ENCODE measurements around the gene ST6GALNAC4.

Gene ST6GALNAC4

DNA sequence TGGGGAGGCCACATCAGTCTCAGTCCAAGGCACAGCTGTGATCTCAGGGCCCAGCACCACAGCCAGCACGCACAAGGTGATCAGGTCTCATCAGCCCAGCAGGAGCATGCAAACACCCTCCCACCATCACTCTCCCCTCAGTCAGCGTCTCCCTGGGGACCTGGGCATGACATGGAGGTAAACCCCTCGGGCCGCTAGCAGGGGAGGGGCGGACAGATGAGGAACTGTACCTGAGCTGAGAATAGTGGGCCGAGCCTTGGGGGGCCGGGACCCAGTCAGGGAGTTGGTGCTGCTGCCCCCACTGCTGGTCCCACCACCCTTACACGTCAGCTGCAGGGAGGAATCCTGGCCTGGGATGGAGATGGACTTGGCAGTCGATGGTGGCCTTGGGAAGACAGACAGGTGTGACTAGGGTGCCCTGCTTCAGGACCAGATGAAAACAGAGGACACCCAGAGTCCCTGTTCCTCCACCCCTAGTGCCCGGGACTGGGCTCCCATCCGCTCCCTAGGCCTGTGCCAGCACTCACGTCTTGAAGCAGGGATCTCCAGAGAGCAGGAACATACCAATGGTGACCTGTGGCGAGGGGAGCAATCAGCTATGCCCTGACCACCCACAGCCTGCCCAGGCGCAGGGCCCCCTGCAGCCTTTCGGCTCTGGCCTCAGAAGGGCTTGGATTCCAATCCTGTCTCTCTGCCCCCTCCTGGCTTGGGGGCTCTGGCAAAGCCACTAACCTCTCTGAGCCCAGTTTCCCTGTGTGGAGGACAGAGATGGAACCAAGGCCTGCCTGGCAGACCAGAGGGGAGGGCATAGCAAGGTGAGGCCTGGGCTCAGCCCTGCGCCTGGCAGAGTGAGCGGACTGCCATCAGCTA lies 31.2 kb upstream of the ST6GALNAC4 start:
- DNase-seq (ENCODE audit: low read depth in 1 of 2, low spot score in 1 of 2), result no peak

DNA sequence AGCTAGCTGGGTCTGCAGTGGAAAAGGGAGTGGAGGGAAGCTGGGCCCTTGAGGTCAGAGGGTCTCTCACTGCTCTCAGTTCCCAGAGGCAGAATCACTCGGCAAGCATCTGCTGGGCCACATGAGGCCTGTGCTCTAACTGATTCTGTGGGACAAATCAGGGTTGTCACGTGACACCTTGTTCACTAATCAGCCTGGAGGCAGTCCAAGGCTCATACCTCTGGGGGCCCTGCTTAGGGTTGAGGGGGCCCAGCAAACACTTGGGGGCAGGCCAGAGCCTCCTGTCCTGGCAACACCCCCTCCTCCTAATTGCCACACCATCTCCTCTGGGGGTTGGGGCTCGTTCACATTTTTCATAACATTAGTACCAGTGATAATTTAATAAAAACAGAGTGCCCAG lies 29.9 kb upstream of the ST6GALNAC4 start:
- no peak for DNase-seq (ENCODE audit: low read depth in 1 of 2, low spot score in 1 of 2)

DNA sequence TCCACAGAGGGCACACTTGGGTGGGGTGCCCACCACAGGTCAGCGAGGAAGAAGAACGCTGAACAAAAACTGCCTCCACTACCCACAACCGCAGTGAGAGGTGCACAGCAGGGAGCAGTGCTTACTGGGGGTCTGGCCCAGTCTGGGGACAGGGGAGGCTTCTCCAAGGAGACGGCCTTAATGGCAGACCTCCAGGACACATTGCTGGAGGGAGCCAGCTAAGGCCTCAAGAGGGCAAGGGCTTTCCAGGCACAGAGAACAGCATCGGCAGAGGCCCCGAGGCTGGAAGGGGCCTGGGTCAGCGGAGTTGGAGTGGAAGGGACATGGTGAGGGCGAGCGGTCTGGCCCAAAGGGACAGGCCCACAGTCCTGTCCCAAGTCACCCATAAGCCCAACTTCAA lies 29.1 kb upstream of the ST6GALNAC4 start:
- no peak for DNase-seq (ENCODE audit: low read depth in 1 of 2, low spot score in 1 of 2)

DNA sequence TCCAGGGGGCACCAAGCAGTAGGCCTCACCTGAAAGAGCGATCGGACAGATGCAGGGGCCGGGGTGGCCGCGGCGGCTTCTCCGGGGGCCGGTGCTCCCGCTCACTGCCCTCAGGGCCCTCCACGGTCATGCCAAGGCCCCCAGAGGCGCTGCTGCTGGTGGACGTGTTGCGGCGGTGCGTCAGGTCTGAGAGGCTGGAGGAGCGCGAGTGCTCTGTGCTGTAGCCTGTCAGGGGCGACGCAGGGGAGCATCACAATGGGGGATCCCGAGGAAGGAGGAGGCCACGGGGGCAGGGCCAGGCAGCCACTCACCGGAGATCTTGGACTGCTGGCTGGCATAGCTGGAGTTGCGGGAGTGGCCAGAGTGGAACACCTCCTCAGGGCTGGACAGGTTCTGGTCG lies 28.5 kb upstream of the ST6GALNAC4 start:
- no peak for DNase-seq (ENCODE audit: low read depth in 1 of 2, low spot score in 1 of 2)

GRCh38 chr9:127944586-127945218 lies 27.9 kb upstream of the ST6GALNAC4 start:
- no peak for DNase-seq (ENCODE audit: low read depth in 1 of 2, low spot score in 1 of 2)

GRCh38 chr9:127943731-127944144 lies 26.9 kb upstream of the ST6GALNAC4 start:
- DNase-seq (ENCODE audit: low read depth in 1 of 2, low spot score in 1 of 2), result peak; percentile 46 to 70

DNA sequence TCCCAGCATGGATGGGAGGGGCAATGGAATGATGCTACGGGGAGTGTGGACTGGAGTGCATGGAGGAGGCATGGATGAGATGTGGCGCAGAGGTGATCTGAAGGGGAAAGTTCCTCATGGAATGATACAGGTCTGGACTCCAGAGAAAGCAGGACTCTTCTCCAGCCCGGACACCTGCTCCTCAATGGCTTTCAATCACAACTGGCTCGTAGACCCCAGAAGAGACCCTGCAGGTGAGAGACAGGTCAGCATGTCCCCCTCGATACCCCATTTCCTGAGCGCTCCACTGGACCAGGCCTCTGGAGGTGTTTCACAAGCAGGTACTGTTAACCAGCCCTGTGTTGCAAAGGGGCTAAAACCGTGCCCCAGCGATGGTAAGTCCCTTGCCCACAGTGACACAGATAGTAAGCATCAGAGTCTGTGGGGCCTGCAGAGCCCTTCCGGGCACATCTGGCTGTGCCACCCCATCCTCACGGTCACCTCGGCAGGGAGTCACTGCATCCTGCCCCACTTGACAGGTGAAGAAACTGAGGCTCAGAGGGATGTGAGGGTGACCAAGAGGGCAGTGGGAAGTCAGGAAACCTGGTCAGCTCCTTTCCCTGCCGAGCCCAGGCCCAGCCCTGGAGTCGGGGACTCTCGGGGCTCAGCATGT lies 26.3 kb upstream of the ST6GALNAC4 start:
- no peak for DNase-seq (ENCODE audit: low read depth in 1 of 2, low spot score in 1 of 2)

GRCh38 chr9:127942216-127943010 lies 25.6 kb upstream of the ST6GALNAC4 start:
- no peak for DNase-seq (ENCODE audit: low read depth in 1 of 2, low spot score in 1 of 2)

- DNase-seq (ENCODE audit: low read depth in 1 of 2, low spot score in 1 of 2), result no peak
Observed at GRCh38 chr9:127941961-127942215, 25.0 kb upstream of the ST6GALNAC4 start.

- DNase-seq (ENCODE audit: low read depth in 1 of 2, low spot score in 1 of 2), result no peak
Observed at GRCh38 chr9:127941062-127941960, 24.5 kb upstream of the ST6GALNAC4 start.

GRCh38 chr9:127940593-127940992 lies 23.8 kb upstream of the ST6GALNAC4 start:
- no peak for DNase-seq (ENCODE audit: low read depth in 1 of 2, low spot score in 1 of 2)

DNA sequence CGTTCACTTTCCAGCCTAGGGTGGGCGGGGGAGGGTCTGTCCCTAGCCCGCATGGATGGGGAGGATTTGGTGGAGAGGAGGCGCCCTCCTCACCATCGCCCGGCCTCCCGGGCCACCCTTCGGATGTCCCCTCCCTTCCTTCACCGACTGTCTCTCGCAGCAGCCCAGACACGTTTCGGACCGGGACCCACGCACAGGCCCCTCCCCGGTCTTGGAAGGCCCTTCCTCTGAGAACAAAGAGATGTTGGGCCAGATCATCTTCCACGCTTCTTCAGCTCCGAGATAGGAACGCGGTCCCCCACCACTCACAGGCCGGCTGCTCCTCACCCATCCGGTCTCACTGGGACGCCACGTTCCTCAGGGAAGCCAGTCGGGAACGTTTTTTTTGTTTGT lies 21.5 kb upstream of the ST6GALNAC4 start:
- no peak for DNase-seq (ENCODE audit: low read depth in 1 of 2, low spot score in 1 of 2)

DNA sequence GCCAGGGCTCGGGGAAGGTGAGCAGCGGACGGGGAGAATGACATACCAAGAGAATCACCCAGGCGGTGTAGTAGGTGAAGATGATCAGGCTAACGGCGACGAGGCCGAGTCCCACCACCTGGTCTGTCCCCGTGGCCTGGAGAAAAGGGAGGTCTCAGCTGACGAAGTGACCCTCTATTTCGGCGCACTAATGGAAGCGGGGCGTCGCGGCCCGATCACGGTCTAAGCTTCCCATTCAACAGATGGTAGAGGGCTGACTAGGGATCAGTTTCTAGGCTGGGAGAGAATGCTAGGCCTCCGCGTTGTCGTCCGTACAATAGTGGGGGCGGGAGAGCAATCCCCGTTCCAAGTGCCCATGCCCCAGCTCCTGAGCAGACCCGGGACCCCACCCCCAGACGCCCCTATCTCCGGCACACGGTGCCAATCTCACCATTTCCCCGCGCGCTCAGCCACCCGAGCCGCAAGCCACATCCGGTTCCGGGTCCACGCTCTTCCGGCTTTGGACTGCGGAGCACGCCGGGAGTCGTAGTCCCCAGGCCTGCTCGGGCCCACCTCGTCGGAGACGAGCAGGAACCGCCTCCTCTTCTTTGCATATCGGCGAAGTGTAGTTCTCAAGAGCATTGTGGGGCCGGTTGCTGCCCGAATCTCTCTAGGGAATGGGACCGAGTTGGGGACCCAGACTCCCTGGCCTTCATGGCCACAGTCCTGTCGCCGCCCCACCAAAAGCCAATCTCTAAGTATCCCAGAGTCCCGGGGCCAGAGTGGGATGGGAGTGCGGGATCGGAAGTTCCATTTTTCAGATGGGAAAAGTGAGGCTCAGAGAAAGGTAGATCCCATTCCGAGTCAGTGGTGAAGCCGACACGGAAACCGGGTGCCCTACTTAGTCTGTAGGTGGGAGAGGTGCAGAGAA lies 20.8 kb upstream of the ST6GALNAC4 start, which contains the start of gene DPM2:
Gene DPM2 (minus strand): TSS at position 467 of the 910 bp plus-strand sequence. CDS start 34 bp downstream, at position 433.
- DNase-seq (ENCODE audit: low read depth in 1 of 2, low spot score in 1 of 2), result peak; percentile 59 to 74

DNA sequence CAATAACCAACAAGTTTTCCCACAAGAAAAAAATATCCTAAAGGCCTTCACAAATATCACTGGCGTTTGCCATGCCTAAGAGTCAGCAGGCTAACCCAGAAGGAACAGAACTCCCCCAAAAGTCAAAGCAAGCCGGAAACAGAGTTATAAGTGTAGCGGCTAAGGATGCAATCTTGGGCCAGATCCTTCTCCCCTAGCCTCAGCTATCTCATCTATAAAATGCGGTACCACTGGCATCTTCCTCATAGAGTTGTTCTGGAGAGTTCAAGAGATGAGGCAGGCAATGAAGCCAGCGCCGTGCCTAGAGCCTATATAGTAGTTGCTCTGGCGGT lies 20.2 kb upstream of the ST6GALNAC4 start:
- DNase-seq (ENCODE audit: low read depth in 1 of 2, low spot score in 1 of 2), result no peak

DNA sequence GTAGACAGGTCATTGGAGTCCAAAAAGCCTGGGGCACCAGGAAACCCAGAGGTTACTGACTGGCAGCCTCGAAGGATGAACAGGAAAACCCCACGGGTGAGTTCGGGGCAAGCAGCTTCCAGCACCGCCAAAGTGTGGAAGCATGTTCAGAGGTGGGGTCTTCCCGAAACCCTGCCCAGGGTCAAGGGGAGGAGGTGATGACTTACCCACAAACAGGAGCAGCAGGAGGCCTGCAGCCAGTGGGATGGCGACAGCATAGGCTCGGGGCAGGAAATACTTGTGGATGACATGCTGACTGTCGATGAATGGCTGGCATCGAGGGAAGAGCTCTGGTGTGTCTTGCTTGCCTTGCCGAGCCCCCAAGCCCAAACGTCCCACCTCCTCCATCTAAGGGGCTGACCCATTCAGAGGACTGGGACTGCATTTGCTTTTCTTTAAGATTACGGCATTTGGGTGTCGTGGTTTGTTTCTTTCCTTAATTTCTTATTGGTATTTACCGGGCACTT lies 19.6 kb upstream of the ST6GALNAC4 start:
- no peak for DNase-seq (ENCODE audit: low read depth in 1 of 2, low spot score in 1 of 2)

DNA sequence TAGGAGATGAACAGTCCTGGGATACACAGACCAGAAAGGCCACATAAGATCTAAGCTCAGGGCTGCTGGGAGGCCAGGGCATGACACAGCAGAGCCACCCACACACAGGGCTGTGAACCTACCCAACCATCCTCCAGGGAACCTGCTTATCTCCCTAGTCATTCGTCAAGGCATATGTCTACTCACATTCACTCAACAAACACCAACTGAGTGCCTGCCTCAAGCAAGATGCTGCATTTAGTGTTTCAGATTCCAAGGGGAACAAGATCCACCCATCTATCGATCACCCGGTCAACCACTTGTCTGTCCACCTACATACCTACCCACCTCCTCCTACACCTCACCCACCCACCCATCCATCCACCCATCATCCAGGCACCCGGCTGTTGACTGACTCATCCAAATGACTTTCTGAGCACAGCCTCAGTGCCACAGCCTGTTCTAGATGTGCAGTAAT lies 19.0 kb upstream of the ST6GALNAC4 start:
- DNase-seq (ENCODE audit: low read depth in 1 of 2, low spot score in 1 of 2), result no peak

GRCh38 chr9:127934986-127935385 lies 18.1 kb upstream of the ST6GALNAC4 start:
- no peak for DNase-seq (ENCODE audit: low read depth in 1 of 2, low spot score in 1 of 2)

DNA sequence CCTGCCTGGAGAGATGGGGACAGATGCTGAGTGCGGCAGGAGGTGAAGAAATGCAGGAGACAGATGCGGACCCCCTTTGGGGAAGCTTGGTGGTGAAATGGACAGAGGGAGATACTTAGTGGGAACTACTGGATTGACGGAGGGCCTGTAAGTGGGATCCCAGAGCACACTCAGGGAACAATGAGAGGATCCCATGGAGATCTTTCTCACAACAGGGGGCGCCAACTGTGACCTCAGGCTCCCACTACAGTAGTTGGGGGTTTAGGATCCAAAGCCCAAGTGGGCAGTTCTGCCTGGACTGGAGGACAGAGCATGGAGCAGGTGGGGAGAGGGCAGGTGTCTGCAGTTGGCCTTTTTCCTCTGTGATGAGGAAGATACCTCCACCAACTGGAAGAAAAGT lies 17.4 kb upstream of the ST6GALNAC4 start:
- no peak for DNase-seq (ENCODE audit: low read depth in 1 of 2, low spot score in 1 of 2)

All from stimulated activated CD4-positive, alpha-beta T cell treated with anti-CD3 and anti-CD28 coated beads, Interleukin-15, amount 100 ng/mL, for 1 hour (primary cell).